DND-41 (cell line): ENCODE results near the gene FGFR1OP2.
A peak's percentile ranks its signal among the peaks of the same experiment; 100 is the strongest.
"Not testable (repeated sequence)": the region's sequence is repeated elsewhere in the genome, so short reads cannot be mapped to it uniquely, and the experiment has no call there.

Experiments
- ATAC-seq: fragments of 200-7000 bp; cut with Tn5 transposase; 3 replicates; pipeline ENCODE4 v1.9.1; 2021; ENCODE audit warnings: low read depth; ENCODE audit not compliant: insufficient read depth
- DNase-seq: peaks from one replicate; pipeline ENCODE4 v3.0.0-alpha.2; 2020
- H2AFZ ChIP-seq: 2 replicates; pipeline ENCODE4 v1.6.0; 2012; ENCODE audit warnings: low read depth, low read length
- H3K27ac ChIP-seq: 2 replicates; pipeline ENCODE4 v1.5.1; 2012; ENCODE audit warnings: low read length, inconsistent platforms
- H3K27me3 ChIP-seq: fragments of 200-600 bp; sonication (generic); 2 replicates; pipeline ENCODE4 v1.6.0; 2012; ENCODE audit warnings: low read length, mild to moderate bottlenecking, inconsistent platforms; ENCODE audit not compliant: insufficient read depth, poor library complexity
- H3K36me3 ChIP-seq: 2 replicates; pipeline ENCODE4 v1.5.1; 2012; ENCODE audit warnings: low read length, inconsistent platforms; ENCODE audit not compliant: insufficient read depth
- H3K4me1 ChIP-seq: 2 replicates; pipeline ENCODE4 v1.5.1; 2012; ENCODE audit warnings: mild to moderate bottlenecking, low read length; ENCODE audit not compliant: insufficient read depth
- H3K4me2 ChIP-seq: 2 replicates; pipeline ENCODE4 v1.6.0; 2012; ENCODE audit warnings: mild to moderate bottlenecking, moderate library complexity, low read length, inconsistent platforms; ENCODE audit not compliant: insufficient read depth
- H3K4me3 ChIP-seq, 2 experiments: fragments of 200-600 bp in 1 of 2; shearing (Covaris generic) in 1 of 2; 2 replicates each; pipeline ENCODE4 v1.5.1; 2012 to 2016; ENCODE audit warnings: inconsistent platforms in 2 of 2, low read length in 2 of 2, mild to moderate bottlenecking in 2 of 2, low read depth in 1 of 2, moderate library complexity in 1 of 2
- H3K79me2 ChIP-seq: 2 replicates; pipeline ENCODE4 v1.6.0; 2012; ENCODE audit warnings: low read length, inconsistent platforms; ENCODE audit not compliant: insufficient read depth
- H3K9ac ChIP-seq: 2 replicates; pipeline ENCODE4 v1.6.0; 2012; ENCODE audit warnings: low read depth, mild to moderate bottlenecking, inconsistent platforms, low read length, moderate library complexity
- H3K9me3 ChIP-seq: 2 replicates; pipeline ENCODE4 v1.5.1; 2012; ENCODE audit warnings: low read length, moderate library complexity, mild to moderate bottlenecking, inconsistent platforms; ENCODE audit not compliant: insufficient read depth, severe bottlenecking
- H4K20me1 ChIP-seq: 2 replicates; pipeline ENCODE4 v1.6.0; 2012; ENCODE audit warnings: low read length; ENCODE audit not compliant: insufficient read depth
- CTCF ChIP-seq: IDR thresholded peaks from 2 replicates; pipeline ENCODE4 v1.5.1; 2012; ENCODE audit warnings: borderline replicate concordance, low read length, moderate library complexity, mild to moderate bottlenecking; ENCODE audit not compliant: poor library complexity, severe bottlenecking; ENCODE audit errors: extremely low read depth
- EZH2 ChIP-seq: IDR thresholded peaks from 3 replicates; pipeline ENCODE4 v1.6.1; 2012; ENCODE audit warnings: borderline replicate concordance, low read depth, mild to moderate bottlenecking, moderate library complexity, low read length, inconsistent platforms; ENCODE audit not compliant: severe bottlenecking

FGFR1OP2 gene

GRCh38 chr12:26896913-26897312, 41.4 kb upstream of the FGFR1OP2 start:
- Histone ChIP-seq H3K9ac (no peak overlapping the region), H3K79me2 (no peaks in the 10 kb centered on the region), H3K9me3 (no peaks in the 10 kb centered on the region), H3K27me3 (no peaks in the 10 kb centered on the region), H3K36me3 (peaks cover 27% of the 10 kb centered on the region), H3K4me2 (no peak overlapping the region), H3K27ac (no peak overlapping the region), H3K4me3 (no peak overlapping the region), H2AFZ (no peak overlapping the region), H4K20me1 (no peaks in the 10 kb centered on the region), H3K4me1 (no peaks in the 10 kb centered on the region)
- TF ChIP-seq EZH2, result no peak
- no peak for TF ChIP-seq CTCF
- DNase-seq, result no peak
- no peak for ATAC-seq

DNA sequence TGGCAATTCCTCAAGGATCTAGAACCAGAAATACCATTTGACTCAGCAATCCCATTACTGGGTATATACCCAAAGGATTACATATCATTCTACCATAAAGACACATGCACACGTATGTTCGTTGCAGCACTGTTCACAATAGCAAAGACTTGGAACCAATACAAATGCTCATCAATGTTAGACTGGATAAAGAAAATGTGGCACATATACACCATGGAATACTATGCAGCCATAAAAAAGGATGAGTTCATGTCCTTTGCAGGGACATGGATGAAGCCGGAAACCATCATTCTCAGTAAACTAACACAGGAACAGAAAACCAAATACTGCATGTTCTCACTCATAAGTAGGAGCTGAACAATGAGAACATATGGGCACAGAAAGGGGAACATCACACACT, 34.9 kb upstream of the FGFR1OP2 start:
- H3K4me3 ChIP-seq, DNase-seq, H3K4me2 ChIP-seq, ATAC-seq, H3K79me2 ChIP-seq, H4K20me1 ChIP-seq, H3K9ac ChIP-seq, H3K9me3 ChIP-seq, H3K27me3 ChIP-seq, H3K27ac ChIP-seq, H2AFZ ChIP-seq: not testable (repeated sequence)
- peaks cover 41% of the 10 kb centered on the region for H3K4me1 ChIP-seq
- H3K36me3 ChIP-seq, result peaks cover 65% of the 10 kb centered on the region

DNA sequence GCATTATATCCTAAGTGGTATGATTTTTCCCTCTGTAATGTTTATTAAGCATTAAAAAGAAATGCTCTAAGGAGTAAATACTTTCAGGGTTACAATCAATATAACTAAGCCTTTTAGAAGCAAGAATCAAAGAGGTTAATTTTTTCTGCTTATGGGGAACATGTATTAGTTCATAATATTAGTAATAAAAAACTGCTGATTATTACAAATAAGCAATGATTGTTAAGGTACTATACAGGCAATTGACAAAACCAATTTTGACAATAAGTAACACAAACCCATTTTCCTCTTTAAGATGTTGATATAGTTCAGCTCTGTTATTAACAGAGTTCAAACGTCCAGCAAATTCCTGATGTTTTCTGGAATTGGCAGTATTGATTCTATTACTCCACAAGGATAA, 32.2 kb upstream of the FGFR1OP2 start:
- no peak for TF ChIP-seq EZH2
- no peak for TF ChIP-seq CTCF
- H3K36me3 ChIP-seq, result peaks cover 77% of the 10 kb centered on the region
- DNase-seq, result no peak
- H3K9ac ChIP-seq, result peak overlapping the region; percentile 8; the same call in 1 of the 2 replicates
- H3K4me1 ChIP-seq, result peaks cover 43% of the 10 kb centered on the region
- no peak overlapping the region for H3K4me3 ChIP-seq
- no peak overlapping the region for H2AFZ ChIP-seq
- no peaks in the 10 kb centered on the region for H3K27me3 ChIP-seq
- no peaks in the 10 kb centered on the region for H4K20me1 ChIP-seq
- H3K27ac ChIP-seq, result peak overlapping the region; percentile 72
- no peak for ATAC-seq
- peak overlapping the region; percentile 41; the same call in 1 of the 2 replicates for H3K4me2 ChIP-seq
- no peaks in the 10 kb centered on the region for H3K9me3 ChIP-seq
- H3K79me2 ChIP-seq, result no peaks in the 10 kb centered on the region; the same call in 1 of the 2 replicates

- Histone ChIP-seq H4K20me1 (no peaks in the 10 kb centered on the region), H3K4me3 (no peak overlapping the region), H3K27ac (peak overlapping the region; percentile 72), H3K36me3 (peaks cover 83% of the 10 kb centered on the region), H3K4me2 (peak overlapping the region; percentile 41; the same call in 1 of the 2 replicates), H3K4me1 (peaks cover 43% of the 10 kb centered on the region), H3K79me2 (no peaks in the 10 kb centered on the region; the same call in 1 of the 2 replicates), H2AFZ (no peak overlapping the region), H3K27me3 (no peaks in the 10 kb centered on the region), H3K9me3 (no peaks in the 10 kb centered on the region), H3K9ac (peak overlapping the region; percentile 24)
- DNase-seq (peak; percentile 63), ATAC-seq (peak; percentile 93)
- no peak for TF ChIP-seq CTCF
- TF ChIP-seq EZH2, result no peak
Measured at GRCh38 chr12:26906704-26907103, 31.6 kb upstream of the FGFR1OP2 start.
